Activated T-cell treated with anti-CD3 and anti-CD28 coated beads, Interleukin-2, amount 50 U/mL, for 48 hours (primary cell): ENCODE measurements around the gene MMEL1.
A peak's percentile ranks its signal among the peaks of the same experiment; 100 is the strongest.
"Not testable (repeated sequence)": the region's sequence is repeated elsewhere in the genome, so short reads cannot be mapped to it uniquely, and the experiment has no call there.

ENCODE experiments used
- DNase-seq, 2 experiments: peaks; one replicate each; pipeline ENCODE4 v3.0.0-alpha.2; 2020

MMEL1 gene, protein sequence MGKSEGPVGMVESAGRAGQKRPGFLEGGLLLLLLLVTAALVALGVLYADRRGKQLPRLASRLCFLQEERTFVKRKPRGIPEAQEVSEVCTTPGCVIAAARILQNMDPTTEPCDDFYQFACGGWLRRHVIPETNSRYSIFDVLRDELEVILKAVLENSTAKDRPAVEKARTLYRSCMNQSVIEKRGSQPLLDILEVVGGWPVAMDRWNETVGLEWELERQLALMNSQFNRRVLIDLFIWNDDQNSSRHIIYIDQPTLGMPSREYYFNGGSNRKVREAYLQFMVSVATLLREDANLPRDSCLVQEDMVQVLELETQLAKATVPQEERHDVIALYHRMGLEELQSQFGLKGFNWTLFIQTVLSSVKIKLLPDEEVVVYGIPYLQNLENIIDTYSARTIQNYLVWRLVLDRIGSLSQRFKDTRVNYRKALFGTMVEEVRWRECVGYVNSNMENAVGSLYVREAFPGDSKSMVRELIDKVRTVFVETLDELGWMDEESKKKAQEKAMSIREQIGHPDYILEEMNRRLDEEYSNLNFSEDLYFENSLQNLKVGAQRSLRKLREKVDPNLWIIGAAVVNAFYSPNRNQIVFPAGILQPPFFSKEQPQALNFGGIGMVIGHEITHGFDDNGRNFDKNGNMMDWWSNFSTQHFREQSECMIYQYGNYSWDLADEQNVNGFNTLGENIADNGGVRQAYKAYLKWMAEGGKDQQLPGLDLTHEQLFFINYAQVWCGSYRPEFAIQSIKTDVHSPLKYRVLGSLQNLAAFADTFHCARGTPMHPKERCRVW

GRCh38 chr1:2632561-2633361, at the start of gene MMEL1:
MMEL1 (minus strand) TSS chr1:2633016; CDS start chr1:2629484, 3,532 bp downstream.
- no peak for DNase-seq

- DNase-seq = not testable (repeated sequence)
Observed at GRCh38 chr1:2676726-2677125, 43.9 kb upstream of the MMEL1 start.

DNA sequence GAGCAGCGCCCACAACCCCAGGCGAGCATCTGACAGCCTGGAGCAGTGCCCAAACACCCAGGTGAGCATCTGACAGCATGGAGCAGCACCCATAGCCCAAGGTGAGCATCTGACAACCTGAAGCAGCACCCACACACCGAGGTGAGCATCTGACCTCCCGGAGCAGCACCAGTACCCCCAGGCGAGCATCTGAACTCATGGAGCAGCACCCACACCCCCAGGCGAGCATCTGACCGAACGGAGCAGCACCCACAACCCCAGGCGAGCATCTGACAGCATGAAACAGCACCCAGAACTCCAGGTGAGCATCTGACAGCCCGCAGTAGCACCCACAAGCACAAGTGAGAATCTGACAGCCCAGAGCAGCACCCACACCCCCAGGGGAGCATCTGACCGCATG, 38.8 kb upstream of the MMEL1 start:
- not testable (repeated sequence) for DNase-seq

DNA sequence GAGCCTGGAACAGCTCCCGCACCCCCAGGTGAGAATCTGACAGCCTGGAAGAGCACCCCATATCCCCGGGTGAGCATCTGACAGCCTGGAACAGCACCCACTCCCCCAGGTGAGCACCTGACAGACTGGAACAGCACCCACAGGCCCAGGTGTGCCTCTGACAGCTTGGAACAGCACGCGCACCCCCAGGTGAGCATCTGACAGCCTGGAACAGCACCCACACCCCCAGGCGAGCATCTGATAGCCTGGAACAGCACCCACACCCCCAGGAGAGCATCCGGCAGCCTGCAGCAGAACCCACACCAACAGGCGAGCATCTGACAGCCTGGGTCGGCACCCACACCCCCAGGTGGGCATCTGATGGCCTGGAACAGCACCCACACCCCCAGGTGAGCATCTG, 27.0 kb upstream of the MMEL1 start:
- peak in 1 of 2 experiments; percentile 9 for DNase-seq

DNA sequence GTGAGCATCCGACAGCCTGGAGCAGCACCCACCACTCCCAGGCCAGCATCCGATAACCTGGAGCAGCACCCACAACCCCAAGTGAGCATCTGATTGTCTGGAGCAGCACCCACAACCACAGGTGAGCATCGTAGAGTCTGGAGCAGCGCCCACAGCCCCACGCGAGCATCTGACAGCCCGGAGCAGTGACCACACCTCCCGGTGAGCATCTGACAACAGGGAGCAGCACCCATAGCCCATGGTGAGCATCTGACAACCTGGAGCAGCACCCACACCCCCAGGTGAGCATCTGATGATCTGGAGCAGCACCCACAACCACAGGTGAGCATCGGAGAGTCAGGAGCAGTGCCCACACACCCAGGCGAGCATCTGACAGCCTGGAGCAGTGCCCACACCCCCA, 25.1 kb upstream of the MMEL1 start:
- not testable (repeated sequence) for DNase-seq

DNA sequence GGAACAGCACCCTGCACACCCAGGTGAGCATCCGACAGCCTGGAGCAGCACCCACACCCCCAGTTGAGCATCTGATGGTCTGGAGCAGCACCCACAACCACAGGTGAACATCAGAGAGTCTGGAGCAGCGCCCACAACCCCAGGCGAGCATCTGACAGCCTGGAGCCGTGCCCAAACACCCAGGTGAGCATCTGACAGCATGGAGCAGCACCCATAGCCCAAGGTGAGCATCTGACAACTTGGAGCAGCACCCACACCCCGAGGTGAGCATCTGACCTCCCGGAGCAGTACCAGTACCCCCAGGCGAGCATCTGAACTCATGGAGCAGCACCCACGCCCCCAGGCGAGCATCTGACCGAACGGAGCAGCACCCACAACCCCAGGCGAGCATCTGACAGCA, 24.3 kb upstream of the MMEL1 start:
- DNase-seq = not testable (repeated sequence)

GRCh38 chr1:2655598-2656434, 23.0 kb upstream of the MMEL1 start:
- peak; percentile 16 to 19 for DNase-seq

DNA sequence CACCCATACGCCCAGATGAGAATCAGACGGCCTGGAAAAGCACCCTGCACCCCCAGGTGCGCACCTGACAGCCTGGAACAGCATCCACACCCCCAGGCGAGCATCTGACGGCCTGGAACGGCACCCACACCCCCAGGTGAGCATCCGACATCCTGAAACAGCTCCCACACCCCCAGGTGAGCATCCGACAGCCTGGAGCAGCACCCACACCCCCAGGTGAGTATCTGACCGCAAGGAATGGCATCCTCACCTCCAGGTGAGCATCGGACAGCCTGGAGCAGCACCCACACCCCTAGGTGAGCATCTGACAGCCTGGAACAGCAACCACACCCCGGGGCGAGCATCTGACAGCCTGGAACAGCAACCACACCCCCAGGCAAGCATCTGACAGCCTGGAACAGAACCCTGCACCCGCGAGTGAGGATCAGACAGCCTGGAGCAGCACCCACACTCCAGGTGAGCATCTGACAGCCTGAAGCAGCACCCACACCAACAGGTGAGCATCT, 21.7 kb upstream of the MMEL1 start:
- DNase-seq = peak; percentile 16 to 18

DNA sequence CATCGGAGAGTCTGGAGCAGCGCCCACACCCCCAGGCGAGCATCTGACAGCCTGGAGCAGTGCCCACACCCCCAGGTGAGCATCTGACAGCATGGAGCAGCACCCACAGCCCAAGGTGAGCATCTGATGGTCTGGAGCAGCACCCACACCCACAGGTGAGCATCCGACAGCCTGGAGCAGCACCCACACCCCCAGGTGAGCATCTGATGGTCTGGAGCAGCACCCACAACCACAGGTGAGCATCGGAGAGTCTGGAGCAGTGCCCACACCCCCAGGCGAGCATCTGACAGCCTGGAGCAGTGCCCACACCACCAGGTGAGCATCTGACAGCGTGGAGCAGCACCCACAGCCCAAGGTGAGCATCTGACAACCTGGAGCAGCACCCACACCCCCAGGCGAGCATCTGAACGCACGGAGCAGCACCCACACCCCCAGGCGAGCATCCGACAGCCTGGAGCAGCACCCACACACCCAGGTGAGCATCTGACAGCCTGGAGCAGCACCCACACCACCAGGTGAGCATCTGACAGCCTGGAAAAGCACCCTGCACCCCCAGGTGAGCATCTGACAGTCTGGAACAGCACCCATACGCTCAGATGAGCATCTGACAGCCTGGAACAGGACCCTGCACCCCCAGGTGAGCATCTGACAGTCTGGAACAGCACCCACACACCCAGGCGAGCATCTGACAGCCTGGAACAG, 21.1 kb upstream of the MMEL1 start:
- DNase-seq = peak; percentile 30 to 37

- DNase-seq = peak in 1 of 2 experiments; percentile 24
Observed at GRCh38 chr1:2652926-2653571, 20.2 kb upstream of the MMEL1 start.

GRCh38 chr1:2652152-2652925, 19.5 kb upstream of the MMEL1 start:
- DNase-seq = peak; percentile 8 to 12

GRCh38 chr1:2650967-2651645, 18.3 kb upstream of the MMEL1 start:
- DNase-seq = peak; percentile 5 to 7

DNA sequence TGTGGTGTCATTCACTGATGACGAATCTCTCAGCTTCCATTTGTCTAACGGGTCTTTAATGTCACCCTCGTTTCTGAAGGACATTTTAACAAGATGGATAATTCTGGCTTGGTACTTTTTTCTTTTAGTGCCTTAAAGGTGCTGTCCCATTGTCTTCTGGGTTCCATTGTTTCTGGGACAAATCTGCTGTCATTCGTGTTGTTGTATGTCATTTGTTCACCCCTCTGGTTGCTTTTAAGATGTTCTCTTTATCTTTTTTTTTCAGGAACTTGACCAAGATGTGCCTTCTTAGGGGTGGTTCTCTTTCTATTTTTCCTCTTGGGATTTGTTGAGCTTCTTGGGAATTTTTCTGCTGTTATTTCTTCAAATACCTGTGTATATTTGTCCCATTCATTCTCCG, 14.0 kb upstream of the MMEL1 start:
- no peak for DNase-seq

DNA sequence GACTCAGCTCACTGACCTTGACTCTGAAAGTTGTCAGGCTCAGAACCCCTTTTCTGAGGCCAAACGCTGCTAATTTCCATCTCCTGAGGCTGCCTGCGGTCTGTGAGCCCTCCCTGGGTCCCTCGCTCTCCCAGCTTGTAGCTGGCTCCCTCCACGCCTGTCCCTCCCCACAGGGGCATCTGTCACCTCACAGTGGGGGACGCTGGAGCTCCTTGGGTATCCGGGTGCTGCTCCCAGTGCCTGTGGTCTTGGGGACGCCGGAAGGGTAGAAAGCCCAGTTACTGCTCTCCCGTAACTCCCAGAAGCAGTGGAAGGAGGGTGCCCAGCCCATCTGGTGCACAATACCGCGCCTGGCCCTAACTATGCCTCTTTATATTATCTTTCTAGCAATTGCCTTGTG, 13.0 kb upstream of the MMEL1 start:
- no peak for DNase-seq

DNA sequence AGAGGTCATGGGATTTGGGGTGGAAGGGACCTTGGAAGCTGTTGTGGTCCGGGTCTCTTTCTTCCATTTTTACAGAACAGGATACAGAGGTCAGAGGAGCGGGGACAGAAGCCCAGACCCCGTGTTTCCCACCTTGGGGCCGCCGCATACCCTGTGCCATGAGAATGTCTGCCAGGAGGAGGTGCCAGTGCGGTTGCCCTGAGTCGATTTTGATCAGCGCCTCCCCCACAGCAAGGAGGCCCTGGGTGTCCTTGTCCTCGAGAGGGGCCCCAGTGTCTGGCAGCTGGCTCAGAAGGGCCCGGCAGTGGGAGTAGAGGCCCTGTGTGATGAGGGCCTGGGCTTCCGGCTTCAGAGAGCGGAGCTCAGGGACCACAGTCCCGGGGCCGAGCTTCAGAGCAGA, 12.3 kb upstream of the MMEL1 start:
- no peak for DNase-seq

GRCh38 chr1:2644591-2645101, 11.8 kb upstream of the MMEL1 start:
- DNase-seq = no peak

GRCh38 chr1:2644171-2644570, 11.4 kb upstream of the MMEL1 start:
- no peak for DNase-seq

DNA sequence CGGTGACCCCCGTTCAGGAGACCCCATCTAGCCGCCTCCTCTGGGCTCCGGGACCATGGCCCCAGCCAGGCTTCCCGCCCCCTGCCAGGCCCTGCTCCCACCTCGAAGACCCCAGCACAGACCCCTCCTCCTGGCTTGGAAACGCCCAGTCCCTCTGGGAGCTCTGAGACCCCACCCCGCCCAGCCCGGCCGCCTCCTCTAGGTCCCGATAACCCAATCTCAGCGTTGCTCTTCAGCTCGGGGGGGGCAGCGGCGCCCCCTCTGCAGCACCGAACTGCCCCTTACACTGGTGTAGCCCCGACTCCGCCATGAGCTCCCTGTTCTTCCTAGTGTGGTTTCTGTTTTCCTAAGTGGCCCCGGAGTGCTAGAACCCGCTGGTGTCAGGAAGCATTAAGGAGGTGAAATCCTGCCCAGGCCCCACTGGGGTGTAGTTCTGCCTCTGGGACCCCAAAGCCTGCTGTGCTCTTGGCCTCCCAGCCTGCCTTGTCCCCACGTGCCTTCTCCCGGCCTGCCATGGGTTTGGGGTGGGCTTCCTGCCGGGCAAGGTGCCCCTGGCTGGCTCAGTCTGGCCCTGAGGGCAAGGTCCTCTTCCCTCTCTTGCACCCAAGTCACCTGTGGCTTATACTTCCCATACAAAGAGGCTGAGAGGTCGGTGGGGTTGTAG, 10.7 kb upstream of the MMEL1 start:
- DNase-seq = no peak
